Putamen (tissue), 1 donor: ENCODE results near the gene VARS2.
A peak's percentile ranks its signal among the peaks of the same experiment; 100 is the strongest.

Experiments
- DNase-seq: peaks from one replicate; pipeline ENCODE4 v3.0.0-alpha.2; 2016; ENCODE audit warnings: low spot score

VARS2 gene

DNA sequence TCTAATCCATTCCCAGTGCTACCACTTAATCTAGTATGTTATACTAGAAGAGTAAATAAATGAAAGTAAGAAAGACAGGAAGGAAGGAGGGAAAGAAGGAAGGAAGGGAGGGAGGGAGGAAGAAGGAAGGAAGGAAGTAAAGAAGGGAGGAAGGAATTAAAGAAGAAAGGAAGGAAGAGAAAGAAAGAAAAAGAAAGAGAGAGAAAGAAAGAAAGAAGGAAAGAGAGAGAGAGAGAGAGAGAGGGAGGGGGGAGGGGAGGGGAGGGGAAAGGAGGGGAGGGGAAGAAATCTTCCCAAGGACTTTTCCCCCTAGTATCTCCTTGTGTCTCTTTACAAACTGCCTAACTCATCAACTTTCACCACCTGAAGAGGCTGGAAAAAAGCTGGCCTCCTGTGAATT, 48.7 kb downstream of the VARS2 start:
- DNase-seq: no peak

- DNase-seq: no peak
Measured at GRCh38 chr6:30963641-30964040, 49.6 kb downstream of the VARS2 start.

DNA sequence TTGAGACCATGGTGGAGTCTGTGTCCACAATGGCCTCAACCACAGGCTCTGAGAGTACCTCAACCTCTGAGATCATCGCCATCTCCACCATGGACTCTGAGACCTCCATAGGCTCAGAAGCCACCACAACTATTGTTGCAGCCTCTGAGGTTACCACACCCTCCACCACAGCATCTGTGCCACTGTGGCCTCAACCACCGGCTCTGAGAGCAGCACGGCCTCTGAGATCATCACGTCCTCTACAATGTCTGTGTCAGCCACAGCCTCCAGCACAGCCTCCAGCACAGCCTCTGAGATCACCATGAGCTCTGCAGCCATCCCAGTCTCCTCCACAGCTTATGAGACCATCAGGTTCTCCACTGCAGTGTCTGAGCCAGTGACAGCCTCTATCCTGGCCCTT, 50.0 kb downstream of the VARS2 start:
- no peak for DNase-seq

GRCh38 chr6:30965140-30965601, 51.1 kb downstream of the VARS2 start:
- no peak for DNase-seq

- no peak for DNase-seq
Measured at GRCh38 chr6:30966154-30966553, 52.1 kb downstream of the VARS2 start.

DNA sequence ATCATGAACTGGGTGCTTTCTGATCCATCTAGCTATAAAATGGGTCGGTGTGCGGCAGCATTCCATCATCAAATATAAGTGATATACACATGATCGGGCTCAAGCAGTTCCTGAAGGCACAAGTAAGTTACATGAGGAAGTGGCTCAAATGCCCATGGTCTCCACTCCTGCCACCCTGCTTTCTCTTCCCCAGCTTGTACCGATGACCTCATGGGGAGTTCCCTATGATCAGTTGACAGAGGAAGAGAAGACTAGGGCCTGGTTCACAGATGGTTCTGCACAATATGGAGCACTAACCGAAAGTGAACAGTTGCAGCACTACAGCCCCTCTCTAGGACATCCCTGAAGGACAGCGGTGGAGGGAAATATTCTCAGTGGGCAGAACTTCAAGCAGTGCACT, 55.1 kb downstream of the VARS2 start:
- peak; percentile 29 for DNase-seq

DNA sequence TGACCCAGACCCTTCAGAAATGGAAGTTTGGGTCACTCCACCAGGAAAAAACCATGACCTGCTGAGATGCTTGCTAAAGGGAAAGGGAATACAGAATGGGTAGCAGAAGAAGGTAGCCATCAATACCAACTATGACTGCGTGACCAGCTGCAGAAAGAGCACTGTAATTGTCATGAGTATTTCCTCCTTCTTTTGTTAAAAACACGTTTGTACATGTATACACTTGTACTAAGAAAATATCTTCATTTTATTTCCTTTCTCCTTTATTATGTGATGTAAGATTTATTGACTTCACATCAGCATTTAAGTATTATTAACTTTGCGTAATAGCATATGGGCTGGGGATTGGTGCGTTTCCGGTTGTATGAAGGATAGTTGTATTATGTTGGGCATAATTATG, 56.9 kb downstream of the VARS2 start:
- DNase-seq: no peak

DNA sequence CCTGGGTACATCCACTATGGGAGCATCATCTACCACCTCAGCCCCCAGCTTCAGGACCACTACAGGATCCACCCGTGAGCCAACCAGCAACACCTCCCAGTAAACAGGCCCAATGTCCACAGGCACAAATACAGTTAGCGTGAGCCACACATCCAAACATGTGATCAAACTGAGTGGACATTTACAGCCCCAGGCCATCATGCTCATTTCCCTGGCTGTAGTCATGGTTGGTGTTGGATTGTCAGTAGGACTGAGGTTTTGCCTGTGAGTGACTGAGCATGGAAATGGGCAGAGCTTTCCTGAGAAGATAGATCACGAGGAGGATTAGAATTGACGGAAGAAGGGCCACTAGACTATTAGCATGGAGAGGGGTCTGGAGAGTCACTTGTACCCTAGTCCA, 58.8 kb downstream of the VARS2 start:
- DNase-seq: no peak

GRCh38 chr6:30974490-30975252, 60.6 kb downstream of the VARS2 start:
- DNase-seq: no peak
